GM10266 (cell line): ENCODE results near the gene RNLS.

Experiments used
- DNase-seq: peaks from one replicate; pipeline ENCODE4 v3.0.0; 2012; ENCODE audit errors: extremely low spot score
- CTCF ChIP-seq: IDR thresholded peaks from 2 replicates; pipeline ENCODE4 v1.5.1; 2012; ENCODE audit warnings: mild to moderate bottlenecking, low read depth; ENCODE audit not compliant: control insufficient read depth, insufficient read depth; ENCODE audit errors: missing control alignments

The RNLS gene

GRCh38 chr10:88553116-88553752 lies 29.9 kb downstream of the RNLS start:
- peak; percentile 89 for TF ChIP-seq CTCF
- DNase-seq, result peak; percentile 46

- no peak for TF ChIP-seq CTCF
- no peak for DNase-seq
Measured at GRCh38 chr10:88551246-88551645, 31.9 kb downstream of the RNLS start.

- no peak for DNase-seq
- TF ChIP-seq CTCF, result no peak
Measured at GRCh38 chr10:88546497-88546896, 36.6 kb downstream of the RNLS start.

- no peak for DNase-seq
- TF ChIP-seq CTCF, result no peak
Measured at GRCh38 chr10:88545359-88545758, 37.8 kb downstream of the RNLS start.

GRCh38 chr10:88544140-88544870 lies 38.8 kb downstream of the RNLS start:
- TF ChIP-seq CTCF, result no peak
- no peak for DNase-seq

- no peak for DNase-seq
- TF ChIP-seq CTCF, result no peak
Measured at GRCh38 chr10:88542522-88542921, 40.6 kb downstream of the RNLS start.

GRCh38 chr10:88541116-88541626 lies 41.9 kb downstream of the RNLS start:
- DNase-seq, result no peak
- TF ChIP-seq CTCF, result no peak
